Astrocyte (in vitro differentiated cells and primary cell): Measurements from ENCODE around the gene C5orf15. TPM values are rescaled to one million over a fixed set of nuclear protein-coding genes. Genes with fewer than 3 reads are reported as not detected.
"Not testable (repeated sequence)": the region's sequence is repeated elsewhere in the genome, so short reads cannot be mapped to it uniquely, and the experiment has no call there.

ENCODE experiments used
- DNase-seq: peaks from one replicate; pipeline ENCODE4 v3.0.0-alpha.2; 2010; ENCODE audit warnings: low read depth
- FAIRE-seq: peaks from 2 replicates; lab custom pipeline; 2011; peaks lifted over from hg19 to GRCh38; lab: Jason Lieb, UNC
- H2AFZ ChIP-seq: 2 replicates; pipeline ENCODE4 v1.6.0; 2012; ENCODE audit warnings: low read depth, low read length, inconsistent platforms
- H3K27ac ChIP-seq: 2 replicates; pipeline ENCODE4 v1.5.1; 2011; ENCODE audit warnings: low read depth, low read length, inconsistent platforms
- H3K27me3 ChIP-seq: 2 replicates; pipeline ENCODE4 v1.6.0; 2011; ENCODE audit warnings: low read length, inconsistent platforms; ENCODE audit not compliant: insufficient read depth
- H3K36me3 ChIP-seq: 2 replicates; pipeline ENCODE4 v1.5.1; 2011; ENCODE audit warnings: low read length, inconsistent platforms; ENCODE audit not compliant: insufficient read depth
- H3K4me1 ChIP-seq: 2 replicates; pipeline ENCODE4 v1.5.1; 2011; ENCODE audit warnings: low read length, inconsistent platforms; ENCODE audit not compliant: insufficient read depth
- H3K4me2 ChIP-seq: 2 replicates; pipeline ENCODE4 v1.6.0; 2012; ENCODE audit warnings: low read length, inconsistent platforms
- H3K4me3 ChIP-seq: 2 replicates; pipeline ENCODE4 v1.5.1; 2011; ENCODE audit warnings: low read depth, mild to moderate bottlenecking, low read length, inconsistent platforms; ENCODE audit not compliant: insufficient read depth
- H3K79me2 ChIP-seq: 2 replicates; pipeline ENCODE4 v1.6.0; 2012; ENCODE audit warnings: mild to moderate bottlenecking, low read length, inconsistent platforms; ENCODE audit not compliant: insufficient read depth
- H3K9ac ChIP-seq: 2 replicates; pipeline ENCODE4 v1.6.0; 2012; ENCODE audit warnings: mild to moderate bottlenecking, low read length, inconsistent platforms
- H3K9me3 ChIP-seq: 2 replicates; pipeline ENCODE4 v1.5.1; 2012; ENCODE audit warnings: low read depth, mild to moderate bottlenecking, low read length, inconsistent platforms; ENCODE audit not compliant: insufficient read depth
- H4K20me1 ChIP-seq: 2 replicates; pipeline ENCODE4 v1.6.0; 2012; ENCODE audit warnings: low read length, inconsistent platforms; ENCODE audit not compliant: insufficient read depth
- H3K27ac Mint-ChIP-seq: one replicate; pipeline ENCODE4 v1.8.0; 2021; ENCODE audit warnings: mild to moderate bottlenecking, mixed read lengths; ENCODE audit not compliant: unreplicated experiment
- H3K27me3 Mint-ChIP-seq: one replicate; pipeline ENCODE4 v1.8.0; 2021; ENCODE audit warnings: low read depth, mixed read lengths; ENCODE audit not compliant: unreplicated experiment
- H3K36me3 Mint-ChIP-seq: one replicate; pipeline ENCODE4 v1.8.0; 2021; ENCODE audit warnings: low read depth, mixed read lengths; ENCODE audit not compliant: unreplicated experiment
- H3K4me1 Mint-ChIP-seq: one replicate; pipeline ENCODE4 v1.8.0; 2021; ENCODE audit warnings: low read depth, mixed read lengths; ENCODE audit not compliant: unreplicated experiment
- H3K4me3 Mint-ChIP-seq: one replicate; pipeline ENCODE4 v1.8.0; 2021; ENCODE audit warnings: mild to moderate bottlenecking, moderate library complexity, mixed read lengths; ENCODE audit not compliant: unreplicated experiment
- H3K9me3 Mint-ChIP-seq: one replicate; pipeline ENCODE4 v1.8.0; 2021; ENCODE audit warnings: mild to moderate bottlenecking, mixed read lengths; ENCODE audit not compliant: unreplicated experiment
- EZH2 ChIP-seq: IDR thresholded peaks from 2 replicates; pipeline ENCODE4 v1.6.1; 2012; ENCODE audit warnings: mild to moderate bottlenecking, low read length, inconsistent platforms; ENCODE audit not compliant: insufficient read depth
- total RNA-seq: library from RNA; stranded (reverse); gene quantifications from 2 replicates; pipeline ENCODE4 v1.2.1, GENCODE V29; 2021
- TF ChIP-seq, protein P1 (sequence below): IDR thresholded peaks from 2 replicates; pipeline ENCODE4 v1.5.1; 2011; ENCODE audit warnings: low read depth, mild to moderate bottlenecking, inconsistent platforms, low read length, moderate library complexity; ENCODE audit not compliant: insufficient read depth

C5orf15 gene
- total RNA-seq, 1 donor from 2014 or later, result 88.8 TPM

DNA sequence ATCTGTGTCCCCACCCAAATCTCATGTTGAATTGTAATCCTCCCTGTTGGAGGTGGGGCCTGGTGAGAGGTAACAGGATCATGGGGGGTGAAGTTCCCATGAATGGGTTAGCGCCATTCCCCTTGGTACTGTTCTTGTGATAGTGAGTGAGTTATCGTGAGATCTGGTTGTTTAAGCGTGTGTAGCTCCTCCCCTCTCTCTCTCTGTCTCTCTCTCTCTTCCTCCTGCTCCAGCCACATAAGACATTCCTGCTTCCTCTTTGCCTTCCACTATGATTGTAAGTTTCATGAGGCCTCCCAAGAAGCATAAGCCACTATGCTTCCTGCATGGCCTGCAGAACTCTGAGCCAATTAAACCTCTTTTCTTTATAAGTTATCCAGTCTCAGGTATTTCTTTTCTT lies 28.8 kb downstream of the C5orf15 start:
- no peak for FAIRE-seq
- Histone ChIP-seq H3K79me2 (no peaks in the 10 kb centered on the region), H4K20me1 (no peaks in the 10 kb centered on the region), H3K9ac (no peak overlapping the region), H3K36me3 (no peaks in the 10 kb centered on the region), H3K27me3 (no peaks in the 10 kb centered on the region), H3K4me2 (no peak overlapping the region), H3K4me1 (no peaks in the 10 kb centered on the region), H3K9me3 (no peaks in the 10 kb centered on the region), H2AFZ (no peak overlapping the region), H3K4me3 (no peak overlapping the region), H3K27ac (no peak overlapping the region)
- Mint-ChIP-seq H3K4me1 (no peaks in the 10 kb centered on the region), H3K27ac (no peak overlapping the region), H3K36me3 (no peaks in the 10 kb centered on the region), H3K4me3 (no peak overlapping the region), H3K9me3 (peaks cover 3% of the 10 kb centered on the region), H3K27me3 (peaks cover 9% of the 10 kb centered on the region)
- TF ChIP-seq, protein P1, sequence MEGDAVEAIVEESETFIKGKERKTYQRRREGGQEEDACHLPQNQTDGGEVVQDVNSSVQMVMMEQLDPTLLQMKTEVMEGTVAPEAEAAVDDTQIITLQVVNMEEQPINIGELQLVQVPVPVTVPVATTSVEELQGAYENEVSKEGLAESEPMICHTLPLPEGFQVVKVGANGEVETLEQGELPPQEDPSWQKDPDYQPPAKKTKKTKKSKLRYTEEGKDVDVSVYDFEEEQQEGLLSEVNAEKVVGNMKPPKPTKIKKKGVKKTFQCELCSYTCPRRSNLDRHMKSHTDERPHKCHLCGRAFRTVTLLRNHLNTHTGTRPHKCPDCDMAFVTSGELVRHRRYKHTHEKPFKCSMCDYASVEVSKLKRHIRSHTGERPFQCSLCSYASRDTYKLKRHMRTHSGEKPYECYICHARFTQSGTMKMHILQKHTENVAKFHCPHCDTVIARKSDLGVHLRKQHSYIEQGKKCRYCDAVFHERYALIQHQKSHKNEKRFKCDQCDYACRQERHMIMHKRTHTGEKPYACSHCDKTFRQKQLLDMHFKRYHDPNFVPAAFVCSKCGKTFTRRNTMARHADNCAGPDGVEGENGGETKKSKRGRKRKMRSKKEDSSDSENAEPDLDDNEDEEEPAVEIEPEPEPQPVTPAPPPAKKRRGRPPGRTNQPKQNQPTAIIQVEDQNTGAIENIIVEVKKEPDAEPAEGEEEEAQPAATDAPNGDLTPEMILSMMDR, result no peak
- TF ChIP-seq EZH2, result no peak
- no peak for DNase-seq

DNA sequence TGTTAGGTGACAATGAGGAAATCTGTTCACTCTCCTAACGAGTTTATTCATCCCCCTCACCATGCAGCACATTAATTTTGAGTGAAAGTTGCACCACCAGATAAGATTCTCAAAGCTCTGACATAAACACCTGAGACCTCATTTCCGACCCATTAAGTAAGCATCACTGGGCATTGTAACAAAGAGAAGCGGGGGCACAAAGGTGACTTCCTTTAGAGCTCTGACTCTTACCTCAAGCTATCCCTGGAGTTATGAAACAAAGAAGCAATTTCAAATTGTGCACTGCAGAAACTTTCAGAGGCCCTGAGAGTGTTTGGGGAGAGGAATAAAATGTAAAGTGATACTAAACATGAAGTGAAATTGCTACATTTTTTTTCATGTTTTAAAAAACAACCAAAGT lies 29.5 kb downstream of the C5orf15 start:
- Mint-ChIP-seq H3K27me3 (peaks cover 5% of the 10 kb centered on the region), H3K36me3 (no peaks in the 10 kb centered on the region), H3K4me1 (no peaks in the 10 kb centered on the region), H3K27ac (no peak overlapping the region), H3K9me3 (peaks cover 3% of the 10 kb centered on the region), H3K4me3 (no peak overlapping the region)
- FAIRE-seq, result no peak
- Histone ChIP-seq H3K4me1 (no peaks in the 10 kb centered on the region), H3K9ac (no peak overlapping the region), H2AFZ (no peak overlapping the region), H3K27ac (no peak overlapping the region), H4K20me1 (no peaks in the 10 kb centered on the region), H3K79me2 (no peaks in the 10 kb centered on the region), H3K27me3 (no peaks in the 10 kb centered on the region), H3K9me3 (no peaks in the 10 kb centered on the region), H3K36me3 (no peaks in the 10 kb centered on the region), H3K4me2 (no peak overlapping the region), H3K4me3 (no peak overlapping the region)
- TF ChIP-seq, protein P1, result no peak
- TF ChIP-seq EZH2, result no peak
- no peak for DNase-seq

DNA sequence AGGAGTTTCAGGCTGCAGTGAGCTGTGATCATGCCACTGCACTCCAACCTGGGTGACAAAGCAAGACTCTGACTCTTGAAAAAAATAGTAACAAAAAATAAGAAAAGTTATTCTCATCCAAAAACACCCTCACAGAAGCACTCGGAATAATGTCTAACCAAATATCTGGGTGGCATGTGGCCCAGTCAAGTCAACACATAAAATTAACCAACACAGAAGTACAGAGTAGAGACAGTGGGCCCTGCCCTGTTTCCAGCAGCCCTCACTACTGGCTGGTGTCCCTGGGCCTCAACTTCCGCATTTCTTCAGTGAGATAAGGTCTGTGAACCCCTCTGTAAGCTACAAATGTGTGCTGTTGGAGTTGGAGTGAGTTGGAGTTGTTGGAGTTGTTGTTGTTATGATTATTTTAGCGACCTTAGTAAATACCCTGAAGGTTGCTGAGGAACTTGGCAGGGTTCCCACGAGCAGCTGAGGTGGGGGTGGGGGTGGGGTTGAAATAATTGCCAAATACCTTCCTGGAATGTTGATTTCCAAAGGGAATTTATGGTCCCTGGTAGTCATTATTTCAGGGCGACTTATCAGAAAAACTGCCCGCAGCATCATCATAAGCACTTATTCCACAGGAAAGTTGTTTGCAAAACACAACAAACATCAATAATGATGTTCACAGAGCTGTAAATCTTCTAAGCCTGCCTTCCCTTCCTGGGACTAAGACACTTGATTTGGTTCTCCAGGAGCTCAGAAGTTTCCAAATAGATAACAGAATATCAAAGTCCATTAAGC lies 30.2 kb downstream of the C5orf15 start:
- Histone ChIP-seq H3K4me3 (no peak overlapping the region), H3K4me2 (no peak overlapping the region), H3K9ac (no peak overlapping the region), H3K79me2 (no peaks in the 10 kb centered on the region), H3K4me1 (no peaks in the 10 kb centered on the region), H3K27me3 (no peaks in the 10 kb centered on the region), H4K20me1 (no peaks in the 10 kb centered on the region), H3K27ac (no peak overlapping the region), H3K9me3 (no peaks in the 10 kb centered on the region), H3K36me3 (no peaks in the 10 kb centered on the region), H2AFZ (no peak overlapping the region)
- Mint-ChIP-seq H3K4me3 (no peak overlapping the region), H3K27me3 (peaks cover 5% of the 10 kb centered on the region), H3K36me3 (no peaks in the 10 kb centered on the region), H3K9me3 (peaks cover 3% of the 10 kb centered on the region), H3K4me1 (no peaks in the 10 kb centered on the region), H3K27ac (no peak overlapping the region)
- no peak for FAIRE-seq
- DNase-seq, result no peak
- TF ChIP-seq, protein P1, result no peak
- no peak for TF ChIP-seq EZH2

DNA sequence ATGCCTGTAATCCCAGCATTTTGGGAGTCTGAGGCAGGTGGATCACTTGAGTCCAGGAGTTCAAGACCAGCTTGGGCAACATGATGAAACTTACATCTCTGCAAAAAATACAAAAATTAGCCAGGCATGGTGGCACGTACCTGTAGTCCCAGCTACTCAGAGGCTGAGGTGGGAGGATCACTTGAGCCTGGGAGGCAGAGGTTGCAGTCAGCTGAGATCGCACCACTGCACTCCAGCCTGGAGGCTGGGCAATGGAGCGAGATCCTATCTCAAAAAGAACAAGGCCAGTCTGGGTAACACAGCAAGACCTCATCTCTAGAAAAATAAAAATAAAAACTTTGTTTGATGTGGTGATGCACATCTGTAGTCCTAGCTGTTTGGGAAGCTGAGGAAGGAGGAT lies 30.8 kb downstream of the C5orf15 start:
- not testable (repeated sequence) for H3K27ac Mint-ChIP-seq, H3K9me3 ChIP-seq, DNase-seq, H3K27me3 ChIP-seq, H3K4me3 ChIP-seq, H3K4me1 ChIP-seq, H3K9me3 Mint-ChIP-seq, H3K4me3 Mint-ChIP-seq, H3K4me1 Mint-ChIP-seq, H3K36me3 Mint-ChIP-seq, H3K36me3 ChIP-seq, H3K27me3 Mint-ChIP-seq, H3K4me2 ChIP-seq, H4K20me1 ChIP-seq, H3K27ac ChIP-seq, H3K79me2 ChIP-seq, H2AFZ ChIP-seq, FAIRE-seq, H3K9ac ChIP-seq
